IMR-90 (cell line): Measurements from ENCODE around the gene ZNF621. TPM values are rescaled to one million over a fixed set of nuclear protein-coding genes. Genes with fewer than 3 reads are reported as not detected.

Source experiments
- ATAC-seq: fragments of 200-7000 bp; cut with Tn5 transposase; 2 replicates; pipeline ENCODE4 v1.9.1; 2020; ENCODE audit warnings: low read depth, mild to moderate bottlenecking, moderate library complexity
- BruUV-seq: library from RNA; stranded (reverse); fragments of 400-500 nt; replicated peaks from 2 replicates; lab custom pipeline; 2021; lab: Mats Ljungman, UMichigan
- CTCF ChIA-PET: fragments of 300-600 bp; formaldehyde crosslinking; extraction: SDS; loops from one replicate; lab custom pipeline; 2021; ENCODE audit warnings: antibody characterized with exemption; lab: Yijun Ruan, JAX
- POLR2A ChIA-PET: fragments of 300-600 bp; sonication (Branson Sonifier 250); formaldehyde crosslinking; loops from one replicate; lab custom pipeline; 2022; ENCODE audit warnings: antibody characterized with exemption; ENCODE audit not compliant: unreplicated experiment; lab: Charles Lee
- DNase-seq: peaks from one replicate; pipeline ENCODE4 v3.0.0; 2013
- H2AFZ ChIP-seq: replicated peaks from 2 replicates; pipeline ENCODE3; 2013; ENCODE audit warnings: low read length, mild to moderate bottlenecking; ENCODE audit not compliant: poor library complexity
- H2AK5ac ChIP-seq: 2 replicates; pipeline ENCODE4 v1.6.1; 2013; ENCODE audit warnings: low read depth, low read length, inconsistent platforms
- H2AK9ac ChIP-seq: replicated peaks from 2 replicates; pipeline ENCODE3; 2013; ENCODE audit warnings: mild to moderate bottlenecking, low read depth, low read length, moderate library complexity; ENCODE audit not compliant: poor library complexity
- H2BK120ac ChIP-seq: 2 replicates; pipeline ENCODE4 v1.6.1; 2013; ENCODE audit warnings: low read depth, low read length, inconsistent platforms
- H2BK15ac ChIP-seq: 3 replicates; pipeline ENCODE4 v1.6.1; 2013; ENCODE audit warnings: low read depth, low read length, inconsistent platforms
- H2BK20ac ChIP-seq: 2 replicates; pipeline ENCODE4 v1.6.1; 2013; ENCODE audit warnings: low read depth, mild to moderate bottlenecking, inconsistent platforms, low read length, moderate library complexity
- H2BK5ac ChIP-seq: 2 replicates; pipeline ENCODE4 v1.6.1; 2013; ENCODE audit warnings: mild to moderate bottlenecking, low read depth, low read length, inconsistent platforms; ENCODE audit not compliant: poor library complexity, severe bottlenecking
- H3K14ac ChIP-seq: replicated peaks from 2 replicates; pipeline ENCODE4 v1.6.1; 2013; ENCODE audit warnings: low read depth, low read length, inconsistent platforms
- H3K18ac ChIP-seq: 2 replicates; pipeline ENCODE4 v1.6.1; 2013; ENCODE audit warnings: low read depth, low read length, control low read depth
- H3K23ac ChIP-seq: 2 replicates; pipeline ENCODE4 v1.6.1; 2013; ENCODE audit warnings: low read depth, low read length, inconsistent platforms
- H3K27ac ChIP-seq: 2 replicates; pipeline ENCODE4 v1.5.1; 2013; ENCODE audit warnings: mild to moderate bottlenecking, control low read depth, low read length; ENCODE audit not compliant: insufficient read depth
- H3K27me3 ChIP-seq: 2 replicates; pipeline ENCODE4 v1.6.1; 2013; ENCODE audit warnings: low read length; ENCODE audit not compliant: control insufficient read depth, insufficient read depth
- H3K36me3 ChIP-seq: 2 replicates; pipeline ENCODE4 v1.6.1; 2013; ENCODE audit warnings: low read length, mixed read lengths; ENCODE audit not compliant: control insufficient read depth, insufficient read depth
- H3K4ac ChIP-seq: 2 replicates; pipeline ENCODE4 v1.6.1; 2013; ENCODE audit warnings: low read depth, low read length, inconsistent platforms
- H3K4me1 ChIP-seq: 2 replicates; pipeline ENCODE4 v1.6.1; 2013; ENCODE audit warnings: low read length, mixed read lengths; ENCODE audit not compliant: control insufficient read depth, insufficient read depth
- H3K4me2 ChIP-seq: 2 replicates; pipeline ENCODE4 v1.6.1; 2013; ENCODE audit warnings: low read depth, mild to moderate bottlenecking, control low read depth, low read length, moderate library complexity
- H3K4me3 ChIP-seq: 2 replicates; pipeline ENCODE4 v1.5.1; 2013; ENCODE audit warnings: low read depth, mild to moderate bottlenecking, control low read depth, low read length, moderate library complexity; ENCODE audit not compliant: insufficient read depth
- H3K56ac ChIP-seq: 2 replicates; pipeline ENCODE4 v1.6.1; 2013; ENCODE audit warnings: low read length, inconsistent platforms; ENCODE audit not compliant: insufficient read depth; ENCODE audit errors: extremely low read depth
- H3K79me1 ChIP-seq, 2 experiments: 2 replicates each; pipeline ENCODE4 v1.6.1; 2013; ENCODE audit warnings: low read length in 2 of 2, inconsistent platforms in 1 of 2, low read depth in 1 of 2
- H3K9ac ChIP-seq: 2 replicates; pipeline ENCODE4 v1.6.1; 2013; ENCODE audit warnings: low read depth, low read length, control low read depth
- H3K9me1 ChIP-seq: 2 replicates; pipeline ENCODE4 v1.6.1; 2013; ENCODE audit warnings: low read length, inconsistent platforms; ENCODE audit not compliant: insufficient read depth
- H3K9me3 ChIP-seq: 2 replicates; pipeline ENCODE4 v1.6.1; 2013; ENCODE audit warnings: low read length; ENCODE audit not compliant: control insufficient read depth, insufficient read depth
- H4K20me1 ChIP-seq: 2 replicates; pipeline ENCODE4 v1.6.1; 2013; ENCODE audit warnings: low read length, inconsistent platforms; ENCODE audit not compliant: insufficient read depth
- H4K5ac ChIP-seq: 2 replicates; pipeline ENCODE4 v1.6.1; 2013; ENCODE audit warnings: mild to moderate bottlenecking, low read depth, low read length, control low read depth
- H4K8ac ChIP-seq, 2 experiments: 2 replicates each; pipeline ENCODE4 v1.6.1; 2013; ENCODE audit warnings: low read depth in 2 of 2, low read length in 2 of 2, control low read depth in 1 of 2, inconsistent platforms in 1 of 2
- H4K91ac ChIP-seq: 2 replicates; pipeline ENCODE4 v1.6.1; 2013; ENCODE audit warnings: low read depth, low read length, inconsistent platforms; ENCODE audit not compliant: insufficient read depth
- BHLHE40 ChIP-seq: fragments of 150-350 bp; IDR thresholded peaks from 2 replicates; pipeline ENCODE4 v1.6.1; 2016; ENCODE audit warnings: mild to moderate bottlenecking, low read depth, low read length
- CEBPB ChIP-seq: IDR thresholded peaks from 2 replicates; pipeline ENCODE4 v1.6.1; 2012; ENCODE audit warnings: low read depth, low read length, improper control_type of control experiment
- CHD1 ChIP-seq: IDR thresholded peaks from 2 replicates; pipeline ENCODE4 v1.6.1; 2012; ENCODE audit warnings: low read depth, low read length, improper control_type of control experiment
- FOS ChIP-seq: fragments of 150-350 bp; IDR thresholded peaks from 2 replicates; pipeline ENCODE4 v1.6.1; 2016; ENCODE audit warnings: low read depth, low read length
- MAFK ChIP-seq: IDR thresholded peaks from 2 replicates; pipeline ENCODE4 v1.6.1; 2012; ENCODE audit warnings: low read depth, low read length, improper control_type of control experiment
- MXI1 ChIP-seq: IDR thresholded peaks from 2 replicates; pipeline ENCODE4 v1.6.1; 2012; ENCODE audit warnings: low read depth, mild to moderate bottlenecking, low read length, moderate library complexity, borderline replicate concordance
- POLR2A ChIP-seq: IDR thresholded peaks from 2 replicates; pipeline ENCODE4 v1.6.1; 2012; ENCODE audit warnings: mild to moderate bottlenecking, low read depth, low read length
- RAD21 ChIP-seq: IDR thresholded peaks from 2 replicates; pipeline ENCODE4 v1.6.1; 2012; ENCODE audit warnings: low read length, improper control_type of control experiment
- RCOR1 ChIP-seq: IDR thresholded peaks from 2 replicates; pipeline ENCODE4 v1.6.1; 2012; ENCODE audit warnings: mild to moderate bottlenecking, low read length, improper control_type of control experiment; ENCODE audit not compliant: insufficient replicate concordance
- SMC3 ChIP-seq: fragments of 150-350 bp; IDR thresholded peaks from 2 replicates; pipeline ENCODE4 v1.6.1; 2016; ENCODE audit warnings: low read depth, mild to moderate bottlenecking, antibody characterized with exemption, low read length, moderate library complexity
- WGBS, 2 experiments: methylation state at CpG; one replicate each; pipeline versions ENCODE4 v1.1.5 to v1.1.7; 2013; ENCODE audit warnings: missing lambda C conversion rate in 2 of 2; ENCODE audit not compliant: insufficient read length in 1 of 2; ENCODE audit errors: extremely low coverage in 2 of 2; 5-methylcytosine and 5-hydroxymethylcytosine counted together
- dilution Hi-C: fragments of 300-500 bp; cut with HindIII; formaldehyde crosslinking; loops from one replicate; pipeline ENCODE4 v1.14.3; 2018; ENCODE audit warnings: low sequenced_read_pairs; ENCODE audit not compliant: unreplicated experiment
- in situ Hi-C: fragments of 300-500 bp; cut with MboI; formaldehyde crosslinking; loops from 3 replicates; pipeline ENCODE4 v1.14.3; 2019; ENCODE audit warnings: low sequenced_read_pairs, inconsistent platforms, mixed read lengths
- intact Hi-C: fragments of 100-400 bp; cut with micrococcal nuclease; formaldehyde crosslinking; loops from 2 replicates; pipeline ENCODE4 v1.10.0; 2022
- polyA plus RNA-seq, 3 experiments: library from polyadenylated mRNA; depleted of rRNA; stranded (reverse); fragments of >200 nt; gene quantifications; 2 replicates each; pipeline ENCODE4 v1.2.3, GENCODE V29; 2012; ENCODE audit warnings: low replicate concordance in 1 of 3
- total RNA-seq: library from RNA; depleted of rRNA; stranded (reverse); fragments of >200 nt; gene quantifications from 2 replicates; pipeline ENCODE4 v1.2.3, GENCODE V29; 2012
- TF ChIP-seq, protein P1 (sequence below): fragments of 150-350 bp; IDR thresholded peaks from 2 replicates; pipeline ENCODE4 v1.6.1; 2017; ENCODE audit warnings: mild to moderate bottlenecking, antibody characterized with exemption, low read length, low read depth
- TF ChIP-seq, protein P2 (sequence below): fragments of 150-350 bp; IDR thresholded peaks from 2 replicates; pipeline ENCODE4 v1.6.1; 2016; ENCODE audit warnings: low read depth, mild to moderate bottlenecking, low read length, moderate library complexity, borderline replicate concordance
- TF ChIP-seq, protein P3 (sequence below): conservative IDR thresholded peaks from 2 replicates; pipeline ENCODE4 v1.5.1; 2012; ENCODE audit warnings: mild to moderate bottlenecking, low read depth, low read length, improper control_type of control experiment

Gene ZNF621
- total and polyA plus RNA-seq, 2 of the 4 experiments (the other 2 are of a cell fraction), result 7.3 to 8.3 TPM

DNA sequence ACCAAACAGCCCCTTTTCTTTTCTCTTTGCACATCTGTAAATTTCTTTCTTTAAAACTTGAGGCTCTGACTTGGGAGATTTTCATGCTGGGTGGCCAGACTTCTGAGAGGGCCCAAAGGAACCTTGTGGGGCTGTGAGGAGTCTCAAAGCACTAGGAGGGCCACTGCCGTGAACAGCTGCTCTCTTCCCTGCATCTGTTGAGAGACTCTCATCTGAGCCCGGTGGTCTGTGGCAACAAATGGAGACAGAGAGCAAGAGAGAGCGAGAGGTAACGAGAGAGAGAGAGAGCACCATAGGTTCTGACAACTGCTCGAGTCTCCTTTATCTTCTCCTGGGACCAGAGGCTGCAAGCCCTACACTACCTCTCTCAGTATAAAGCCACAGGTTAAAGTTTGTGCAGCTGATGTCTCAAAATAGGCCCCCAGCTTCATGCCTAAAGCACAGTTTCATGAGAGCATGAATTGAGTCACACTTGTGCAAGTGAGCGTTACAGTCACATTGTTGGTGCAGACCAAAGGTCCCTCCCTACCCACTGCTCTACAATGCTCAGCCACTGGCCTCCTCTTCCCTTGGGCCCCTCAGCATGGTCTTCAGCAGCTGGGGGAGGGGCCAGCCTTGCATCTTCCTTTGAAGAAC lies 60.7 kb downstream of the ZNF621 start:
- Histone ChIP-seq H4K8ac (no peak overlapping the region), H4K91ac (no peak overlapping the region), H3K4me1 (no peaks in the 10 kb centered on the region), H2BK120ac (no peak overlapping the region), H3K4me2 (no peak overlapping the region), H3K56ac (no peak overlapping the region), H2AK5ac (no peak overlapping the region), H3K18ac (no peak overlapping the region), H3K4me3 (no peak overlapping the region), H2BK15ac (no peak overlapping the region), H3K79me1 (no peaks in the 10 kb centered on the region), H3K23ac (no peak overlapping the region), H4K5ac (no peak overlapping the region), H2BK20ac (no peak overlapping the region), H3K36me3 (no peaks in the 10 kb centered on the region), H3K4ac (no peak overlapping the region), H3K14ac (no peak overlapping the region), H2AK9ac (no peak overlapping the region), H3K9me1 (no peaks in the 10 kb centered on the region), H2BK5ac (no peak overlapping the region), H2AFZ (no peak overlapping the region), H3K27me3 (peaks cover 11% of the 10 kb centered on the region; the same call in 1 of the 2 replicates), H3K9ac (no peak overlapping the region), H3K27ac (no peak overlapping the region), H4K20me1 (no peaks in the 10 kb centered on the region), H3K9me3 (no peaks in the 10 kb centered on the region)
- no TSS peak for BruUV-seq
- ChIA-PET CTCF (interaction anchor here (1.3 to 1.7 kb wide), 3 partner anchors 7 to 1290 kb away, joined by 3 to 7 read pairs (median 6); no protein-coding TSS in a partner anchor), POLR2A (no interaction called here)
- ATAC-seq, result no peak
- in situ Hi-C loops, result loop anchor here (25.0 kb wide), 1 partner anchor 248 kb away; no protein-coding TSS in a partner anchor
- WGBS, 2 experiments, result 20% methylated on average over 1 of the region's 6 CpGs; no CpG with 5 or more reads in 1 of the 2 experiments
- no peak for DNase-seq
- dilution Hi-C loops, result no loop called here
- TF ChIP-seq SMC3 (no peak), CEBPB (no peak), POLR2A (no peak), FOS (no peak), MAFK (no peak), CHD1 (no peak), RAD21 (no peak), MXI1 (no peak), RCOR1 (no peak), BHLHE40 (no peak)
- TF ChIP-seq, protein P1, sequence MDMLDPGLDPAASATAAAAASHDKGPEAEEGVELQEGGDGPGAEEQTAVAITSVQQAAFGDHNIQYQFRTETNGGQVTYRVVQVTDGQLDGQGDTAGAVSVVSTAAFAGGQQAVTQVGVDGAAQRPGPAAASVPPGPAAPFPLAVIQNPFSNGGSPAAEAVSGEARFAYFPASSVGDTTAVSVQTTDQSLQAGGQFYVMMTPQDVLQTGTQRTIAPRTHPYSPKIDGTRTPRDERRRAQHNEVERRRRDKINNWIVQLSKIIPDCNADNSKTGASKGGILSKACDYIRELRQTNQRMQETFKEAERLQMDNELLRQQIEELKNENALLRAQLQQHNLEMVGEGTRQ, result no peak
- TF ChIP-seq, protein P2, sequence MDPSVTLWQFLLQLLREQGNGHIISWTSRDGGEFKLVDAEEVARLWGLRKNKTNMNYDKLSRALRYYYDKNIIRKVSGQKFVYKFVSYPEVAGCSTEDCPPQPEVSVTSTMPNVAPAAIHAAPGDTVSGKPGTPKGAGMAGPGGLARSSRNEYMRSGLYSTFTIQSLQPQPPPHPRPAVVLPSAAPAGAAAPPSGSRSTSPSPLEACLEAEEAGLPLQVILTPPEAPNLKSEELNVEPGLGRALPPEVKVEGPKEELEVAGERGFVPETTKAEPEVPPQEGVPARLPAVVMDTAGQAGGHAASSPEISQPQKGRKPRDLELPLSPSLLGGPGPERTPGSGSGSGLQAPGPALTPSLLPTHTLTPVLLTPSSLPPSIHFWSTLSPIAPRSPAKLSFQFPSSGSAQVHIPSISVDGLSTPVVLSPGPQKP, result no peak
- TF ChIP-seq, protein P3, sequence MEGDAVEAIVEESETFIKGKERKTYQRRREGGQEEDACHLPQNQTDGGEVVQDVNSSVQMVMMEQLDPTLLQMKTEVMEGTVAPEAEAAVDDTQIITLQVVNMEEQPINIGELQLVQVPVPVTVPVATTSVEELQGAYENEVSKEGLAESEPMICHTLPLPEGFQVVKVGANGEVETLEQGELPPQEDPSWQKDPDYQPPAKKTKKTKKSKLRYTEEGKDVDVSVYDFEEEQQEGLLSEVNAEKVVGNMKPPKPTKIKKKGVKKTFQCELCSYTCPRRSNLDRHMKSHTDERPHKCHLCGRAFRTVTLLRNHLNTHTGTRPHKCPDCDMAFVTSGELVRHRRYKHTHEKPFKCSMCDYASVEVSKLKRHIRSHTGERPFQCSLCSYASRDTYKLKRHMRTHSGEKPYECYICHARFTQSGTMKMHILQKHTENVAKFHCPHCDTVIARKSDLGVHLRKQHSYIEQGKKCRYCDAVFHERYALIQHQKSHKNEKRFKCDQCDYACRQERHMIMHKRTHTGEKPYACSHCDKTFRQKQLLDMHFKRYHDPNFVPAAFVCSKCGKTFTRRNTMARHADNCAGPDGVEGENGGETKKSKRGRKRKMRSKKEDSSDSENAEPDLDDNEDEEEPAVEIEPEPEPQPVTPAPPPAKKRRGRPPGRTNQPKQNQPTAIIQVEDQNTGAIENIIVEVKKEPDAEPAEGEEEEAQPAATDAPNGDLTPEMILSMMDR, result no peak
- intact Hi-C loops, result loop anchor here (10.0 kb wide), 1 partner anchor 1859 kb away; no protein-coding TSS in a partner anchor
